GM12865 (cell line): Measurements from ENCODE around the gene ST6GALNAC5.

Experiments used
- DNase-seq: peaks from one replicate; pipeline ENCODE4 v3.0.0; 2010; ENCODE audit warnings: low read depth
- H3K4me3 ChIP-seq: 2 replicates; pipeline ENCODE4 v1.5.1; 2011; ENCODE audit warnings: mild to moderate bottlenecking, low read depth, low read length, control low read depth
- TF ChIP-seq, protein P1 (sequence below): IDR thresholded peaks from 2 replicates; pipeline ENCODE4 v1.5.1; 2011; ENCODE audit warnings: low read length, control low read depth, low read depth, inconsistent platforms; ENCODE audit not compliant: insufficient read depth; ENCODE audit errors: missing control alignments

ST6GALNAC5 gene

DNA sequence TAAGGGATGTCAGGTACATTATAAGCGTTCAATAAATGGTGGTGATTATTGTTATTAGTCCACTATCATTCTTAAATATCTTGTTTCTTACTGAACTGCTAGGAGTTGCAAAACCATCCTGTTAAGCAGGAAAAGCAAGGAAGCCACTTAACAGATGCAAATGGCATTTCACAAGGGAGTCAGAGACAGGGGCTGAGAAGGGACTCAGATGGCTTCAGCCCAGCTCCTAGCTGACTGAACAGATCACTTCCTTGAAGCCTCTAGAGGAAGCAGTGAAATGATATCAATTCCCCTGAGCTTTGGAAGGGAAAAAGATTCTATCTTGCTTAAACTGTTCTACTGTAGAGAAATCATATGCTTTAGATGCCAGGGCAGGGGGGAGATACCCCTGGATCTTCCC lies 151.5 kb downstream of the ST6GALNAC5 start:
- H3K4me3 ChIP-seq, result no peak overlapping the region
- TF ChIP-seq, protein P1, sequence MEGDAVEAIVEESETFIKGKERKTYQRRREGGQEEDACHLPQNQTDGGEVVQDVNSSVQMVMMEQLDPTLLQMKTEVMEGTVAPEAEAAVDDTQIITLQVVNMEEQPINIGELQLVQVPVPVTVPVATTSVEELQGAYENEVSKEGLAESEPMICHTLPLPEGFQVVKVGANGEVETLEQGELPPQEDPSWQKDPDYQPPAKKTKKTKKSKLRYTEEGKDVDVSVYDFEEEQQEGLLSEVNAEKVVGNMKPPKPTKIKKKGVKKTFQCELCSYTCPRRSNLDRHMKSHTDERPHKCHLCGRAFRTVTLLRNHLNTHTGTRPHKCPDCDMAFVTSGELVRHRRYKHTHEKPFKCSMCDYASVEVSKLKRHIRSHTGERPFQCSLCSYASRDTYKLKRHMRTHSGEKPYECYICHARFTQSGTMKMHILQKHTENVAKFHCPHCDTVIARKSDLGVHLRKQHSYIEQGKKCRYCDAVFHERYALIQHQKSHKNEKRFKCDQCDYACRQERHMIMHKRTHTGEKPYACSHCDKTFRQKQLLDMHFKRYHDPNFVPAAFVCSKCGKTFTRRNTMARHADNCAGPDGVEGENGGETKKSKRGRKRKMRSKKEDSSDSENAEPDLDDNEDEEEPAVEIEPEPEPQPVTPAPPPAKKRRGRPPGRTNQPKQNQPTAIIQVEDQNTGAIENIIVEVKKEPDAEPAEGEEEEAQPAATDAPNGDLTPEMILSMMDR, result no peak
- no peak for DNase-seq

DNA sequence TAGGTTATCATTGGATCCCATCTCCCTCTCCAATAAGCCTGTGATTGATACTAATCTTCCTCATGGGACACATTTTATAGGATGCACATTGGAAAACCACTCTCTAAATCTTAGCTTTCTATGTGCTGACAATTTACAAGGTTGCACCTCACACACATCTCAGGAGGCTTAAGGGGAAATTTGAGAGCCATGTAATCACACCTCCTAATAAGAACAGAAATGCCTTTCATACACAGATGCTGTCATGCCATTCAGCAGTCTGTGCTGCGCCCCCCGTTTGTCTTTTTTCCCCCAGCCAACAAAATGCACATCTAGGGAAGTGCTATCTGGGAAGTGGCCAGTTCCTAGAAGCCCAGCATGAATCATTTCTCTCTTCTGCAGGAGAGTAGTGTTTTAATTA lies 154.5 kb downstream of the ST6GALNAC5 start:
- TF ChIP-seq, protein P1, result no peak
- H3K4me3 ChIP-seq, result no peak overlapping the region
- no peak for DNase-seq

GRCh38 chr1:77024500-77024899 lies 157.2 kb downstream of the ST6GALNAC5 start:
- H3K4me3 ChIP-seq, result no peak overlapping the region
- DNase-seq, result no peak
- TF ChIP-seq, protein P1, result no peak

DNA sequence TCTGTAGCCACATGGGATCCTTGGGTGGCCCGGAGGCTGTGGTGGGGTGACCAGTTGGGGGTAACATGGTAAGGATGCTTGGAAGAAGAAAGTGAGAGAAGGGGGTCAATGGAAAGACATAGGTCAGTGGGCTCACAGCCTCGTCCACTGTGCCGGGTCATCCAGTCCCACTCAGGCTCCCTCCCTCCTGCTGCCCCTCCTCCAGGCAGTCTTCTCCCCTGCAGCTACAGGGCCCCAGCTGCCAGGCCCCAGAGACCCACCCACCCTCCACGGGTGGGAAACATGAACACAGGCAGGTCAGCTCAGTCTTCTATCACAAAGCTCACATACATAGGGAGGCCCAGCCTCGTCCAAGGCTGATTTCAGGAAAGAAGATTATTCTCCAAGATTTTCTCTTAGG lies 158.3 kb downstream of the ST6GALNAC5 start:
- no peak overlapping the region for H3K4me3 ChIP-seq
- no peak for DNase-seq
- TF ChIP-seq, protein P1, result no peak

GRCh38 chr1:77026135-77026534 lies 158.9 kb downstream of the ST6GALNAC5 start:
- TF ChIP-seq, protein P1, result no peak
- DNase-seq, result no peak
- H3K4me3 ChIP-seq, result no peak overlapping the region

GRCh38 chr1:77026640-77027039 lies 159.4 kb downstream of the ST6GALNAC5 start:
- TF ChIP-seq, protein P1, result no peak
- H3K4me3 ChIP-seq, result no peak overlapping the region

DNA sequence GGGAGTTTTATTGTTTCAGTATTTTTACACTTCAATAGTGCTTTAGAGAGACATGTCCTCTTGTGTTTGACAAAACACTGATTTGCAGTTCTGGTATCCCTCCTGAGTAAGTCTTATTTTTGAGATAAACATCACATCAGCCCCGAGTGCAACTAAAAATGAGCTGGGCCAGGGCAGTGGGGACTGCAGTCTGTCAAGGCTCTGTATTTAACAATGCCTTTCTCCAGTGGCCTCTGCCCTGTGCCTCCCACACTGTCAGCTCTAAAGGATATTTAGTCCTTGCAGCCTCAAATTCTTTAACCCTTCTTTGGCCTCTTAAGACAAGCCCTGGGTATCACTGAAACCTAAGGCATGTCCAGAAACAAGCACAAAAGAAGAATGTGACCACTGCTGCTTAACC lies 160.6 kb downstream of the ST6GALNAC5 start:
- no peak overlapping the region for H3K4me3 ChIP-seq
- DNase-seq, result no peak
- TF ChIP-seq, protein P1, result no peak

More at GRCh38 chr1:77026640-77027039, 159.4 kb downstream of the ST6GALNAC5 start:
- no peak for DNase-seq
